ENCODE results near the gene FGF1. TPM values are rescaled to one million over a fixed set of nuclear protein-coding genes. Genes with fewer than 3 reads are reported as not detected.

FGF1 gene
- total and polyA plus RNA-seq, 2 donors (not counting 1 experiment from before 2014, with no cell fraction given), result not detected

DNA sequence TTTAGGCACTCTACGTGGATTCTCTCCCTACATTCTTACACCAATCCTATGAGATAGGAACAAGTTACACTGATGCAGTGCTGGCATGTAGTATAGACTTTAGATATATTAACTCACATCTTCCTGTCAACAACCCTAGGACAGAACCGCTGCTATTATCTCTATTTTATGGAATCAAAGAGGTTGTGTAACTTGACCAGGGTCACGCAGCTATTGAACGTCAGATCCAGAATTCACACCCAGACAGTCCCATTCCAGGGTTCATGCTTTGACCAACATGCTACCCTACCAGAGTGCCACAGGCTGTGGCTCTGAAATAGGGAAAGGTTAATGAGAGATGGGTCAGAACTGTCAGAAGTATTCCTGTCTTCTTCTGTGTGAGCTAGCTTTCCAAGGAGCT, 9.6 kb downstream of the FGF1 start:
- H3K36me3 ChIP-seq (replicated peaks in 1 of 2; ENCODE audit: control extremely low read depth in 1 of 2, control insufficient read depth in 1 of 2, extremely low read depth in 1 of 2, insufficient read depth in 2 of 2, low read length in 1 of 2), result no peaks in the 10 kb centered on the region
- DNase-seq, result no peak
- H3K4me2 ChIP-seq (replicated peaks; ENCODE audit: low read depth, low read length, poor library complexity, severe bottlenecking), result no peak overlapping the region
- H3K79me2 ChIP-seq (ENCODE audit: control insufficient read depth, insufficient read depth, low read length), result no peaks in the 10 kb centered on the region
- H4K20me1 ChIP-seq (ENCODE audit: control insufficient read depth, insufficient read depth, low read length, poor library complexity, severe bottlenecking), result no peaks in the 10 kb centered on the region
- no peak overlapping the region for H3K4me3 ChIP-seq (ENCODE audit: control extremely low read depth in 1 of 5, extremely low read depth in 1 of 5, insufficient read depth in 1 of 5, low read depth in 2 of 5, low read length in 4 of 5)
- POLR2A ChIA-PET, result no interaction called here
- peaks cover 5% of the 10 kb centered on the region for H3K27me3 Mint-ChIP-seq
- intact Hi-C loops (cut with micrococcal nuclease), result no loop called here
- ATAC-seq (ENCODE audit: low read depth), result no peak
- TF ChIP-seq, protein P1, sequence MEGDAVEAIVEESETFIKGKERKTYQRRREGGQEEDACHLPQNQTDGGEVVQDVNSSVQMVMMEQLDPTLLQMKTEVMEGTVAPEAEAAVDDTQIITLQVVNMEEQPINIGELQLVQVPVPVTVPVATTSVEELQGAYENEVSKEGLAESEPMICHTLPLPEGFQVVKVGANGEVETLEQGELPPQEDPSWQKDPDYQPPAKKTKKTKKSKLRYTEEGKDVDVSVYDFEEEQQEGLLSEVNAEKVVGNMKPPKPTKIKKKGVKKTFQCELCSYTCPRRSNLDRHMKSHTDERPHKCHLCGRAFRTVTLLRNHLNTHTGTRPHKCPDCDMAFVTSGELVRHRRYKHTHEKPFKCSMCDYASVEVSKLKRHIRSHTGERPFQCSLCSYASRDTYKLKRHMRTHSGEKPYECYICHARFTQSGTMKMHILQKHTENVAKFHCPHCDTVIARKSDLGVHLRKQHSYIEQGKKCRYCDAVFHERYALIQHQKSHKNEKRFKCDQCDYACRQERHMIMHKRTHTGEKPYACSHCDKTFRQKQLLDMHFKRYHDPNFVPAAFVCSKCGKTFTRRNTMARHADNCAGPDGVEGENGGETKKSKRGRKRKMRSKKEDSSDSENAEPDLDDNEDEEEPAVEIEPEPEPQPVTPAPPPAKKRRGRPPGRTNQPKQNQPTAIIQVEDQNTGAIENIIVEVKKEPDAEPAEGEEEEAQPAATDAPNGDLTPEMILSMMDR (IDR thresholded peaks at IDR 0.05), result no peak
- TF ChIP-seq EZH2 (IDR thresholded peaks at IDR 0.05; ENCODE audit: borderline replicate concordance, insufficient read depth, low read depth, low read length, poor library complexity, severe bottlenecking), result no peak
- H3K27ac ChIP-seq (ENCODE audit: low read length in 2 of 2), result no peak overlapping the region
- CTCF ChIA-PET, result no interaction called here
- H3K27me3 ChIP-seq (replicated peaks in 1 of 4; ENCODE audit: control extremely low read depth in 1 of 4, control insufficient read depth in 3 of 4, insufficient read depth in 4 of 4, low read length in 3 of 4), result no peaks in the 10 kb centered on the region
- H3K4me1 Mint-ChIP-seq, result no peaks in the 10 kb centered on the region
- H3K9me3 ChIP-seq (ENCODE audit: control extremely low read depth in 1 of 3, control insufficient read depth in 2 of 3, insufficient read depth in 1 of 3, low read length in 2 of 3), result peaks cover 0 to 3% (median 0%) of the 10 kb centered on the region in 3 donors
- no peak overlapping the region for H3K9ac ChIP-seq (ENCODE audit: low read length)
- H2AFZ ChIP-seq (ENCODE audit: insufficient read depth, low read depth, low read length, poor library complexity, severe bottlenecking), result no peak overlapping the region
- H3K9me3 Mint-ChIP-seq (ENCODE audit: insufficient read depth), result peaks cover 3% of the 10 kb centered on the region
- no peak overlapping the region for H3K4me3 Mint-ChIP-seq
- no peak overlapping the region for H3K27ac Mint-ChIP-seq
- no peaks in the 10 kb centered on the region for H3K4me1 ChIP-seq (ENCODE audit: control insufficient read depth in 2 of 2, insufficient read depth in 2 of 2, low read length in 2 of 2)
- WGBS (ENCODE audit: insufficient coverage), result no CpG with 5 or more reads among the region's 4 CpGs

DNA sequence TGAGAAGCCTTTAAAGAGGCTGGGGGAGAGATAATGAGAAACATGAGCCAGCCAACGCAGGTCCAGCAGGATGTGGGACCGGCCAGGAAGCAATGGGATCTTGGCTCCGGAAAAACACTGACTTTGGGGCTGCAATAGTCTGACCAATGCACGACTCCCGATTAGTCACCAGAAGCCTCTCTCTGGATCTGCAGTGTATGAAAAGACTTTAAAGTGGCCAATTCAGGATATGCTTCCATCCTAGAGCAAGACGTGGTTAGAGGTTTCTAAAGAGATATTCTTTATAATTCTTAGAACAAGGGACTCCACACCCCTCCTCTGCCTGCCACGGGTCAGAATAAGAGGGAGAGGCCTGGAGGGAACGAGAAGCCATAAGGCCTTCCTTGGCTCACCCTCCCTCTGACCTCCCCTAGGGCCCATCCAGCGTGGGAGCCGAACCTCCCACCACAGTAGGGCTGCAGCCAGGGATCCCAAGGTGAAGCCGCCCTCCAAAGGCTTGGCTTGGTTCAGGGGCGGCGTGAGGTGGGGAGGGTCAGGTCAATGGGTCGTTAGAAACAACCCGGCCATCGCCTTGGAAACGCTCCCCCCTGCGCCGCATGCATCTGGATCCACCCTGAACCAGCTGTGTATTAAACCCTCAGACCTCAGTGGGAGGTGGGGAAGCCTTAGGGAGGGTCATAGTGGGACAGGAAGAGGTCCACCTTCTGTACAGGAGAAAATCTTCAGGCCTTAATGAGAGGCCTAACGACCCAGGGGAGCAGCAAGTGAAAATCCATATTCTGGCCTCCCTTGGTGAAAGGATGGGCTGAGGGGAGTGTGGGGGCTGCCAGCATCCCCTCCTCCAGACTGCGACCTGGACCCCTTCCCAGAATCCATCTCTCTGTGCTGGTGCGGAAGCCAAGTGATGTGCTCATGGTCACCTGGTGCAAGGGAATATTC, 11.1 kb downstream of the FGF1 start:
- Histone ChIP-seq H3K4me1 (ENCODE audit: control insufficient read depth in 2 of 2, insufficient read depth in 2 of 2, low read length in 2 of 2) (no peaks in the 10 kb centered on the region), H3K4me2 (replicated peaks; ENCODE audit: low read depth, low read length, poor library complexity, severe bottlenecking) (no peak overlapping the region), H4K20me1 (ENCODE audit: control insufficient read depth, insufficient read depth, low read length, poor library complexity, severe bottlenecking) (no peaks in the 10 kb centered on the region), H3K4me3 (ENCODE audit: control extremely low read depth in 1 of 5, extremely low read depth in 1 of 5, insufficient read depth in 1 of 5, low read depth in 2 of 5, low read length in 4 of 5) (no peak overlapping the region), H2AFZ (ENCODE audit: insufficient read depth, low read depth, low read length, poor library complexity, severe bottlenecking) (no peak overlapping the region), H3K36me3 (replicated peaks in 1 of 2; ENCODE audit: control extremely low read depth in 1 of 2, control insufficient read depth in 1 of 2, extremely low read depth in 1 of 2, insufficient read depth in 2 of 2, low read length in 1 of 2) (no peaks in the 10 kb centered on the region), H3K9ac (ENCODE audit: low read length) (no peak overlapping the region), H3K79me2 (ENCODE audit: control insufficient read depth, insufficient read depth, low read length) (no peaks in the 10 kb centered on the region), H3K9me3 (ENCODE audit: control extremely low read depth in 1 of 3, control insufficient read depth in 2 of 3, insufficient read depth in 1 of 3, low read length in 2 of 3) (peaks cover 0 to 3% (median 0%) of the 10 kb centered on the region in 3 donors), H3K27ac (ENCODE audit: low read length in 2 of 2) (no peak overlapping the region), H3K27me3 (replicated peaks in 1 of 4; ENCODE audit: control extremely low read depth in 1 of 4, control insufficient read depth in 3 of 4, insufficient read depth in 4 of 4, low read length in 3 of 4) (peaks cover 0 to 3% (median 0%) of the 10 kb centered on the region in 4 experiments)
- Mint-ChIP-seq H3K9me3 (ENCODE audit: insufficient read depth) (no peaks in the 10 kb centered on the region), H3K27ac (no peak overlapping the region), H3K4me1 (no peaks in the 10 kb centered on the region), H3K27me3 (peaks cover 5% of the 10 kb centered on the region), H3K4me3 (no peak overlapping the region)
- ATAC-seq (ENCODE audit: low read depth) (no peak), DNase-seq (no peak)
- ChIA-PET CTCF (no interaction called here), POLR2A (no interaction called here)
- TF ChIP-seq, protein P1 (IDR thresholded peaks at IDR 0.05), result no peak
- TF ChIP-seq EZH2 (IDR thresholded peaks at IDR 0.05; ENCODE audit: borderline replicate concordance, insufficient read depth, low read depth, low read length, poor library complexity, severe bottlenecking), result no peak
- intact Hi-C loops (cut with micrococcal nuclease), result no loop called here
- WGBS (ENCODE audit: insufficient coverage), result 89% methylated on average over 10 of the region's 22 CpGs
